Skeletal muscle tissue (tissue), 4 donors: ENCODE results near the gene SH2D1B. TPM values are rescaled to one million over a fixed set of nuclear protein-coding genes. Genes with fewer than 3 reads are reported as not detected.
"Not testable (repeated sequence)": the region's sequence is repeated elsewhere in the genome, so short reads cannot be mapped to it uniquely, and the experiment has no call there.

Source experiments
- H3K27ac ChIP-seq: one replicate; pipeline ENCODE4 v1.7.0; 2013; ENCODE audit warnings: mild to moderate bottlenecking, low read depth, low read length, inconsistent platforms
- H3K27me3 ChIP-seq, 3 donors: one replicate each; pipeline ENCODE4 v1.7.0; 2013; ENCODE audit warnings: low read length in 3 of 3; ENCODE audit not compliant: control insufficient read depth in 3 of 3, insufficient read depth in 3 of 3
- H3K36me3 ChIP-seq, 3 donors: one replicate each; pipeline ENCODE4 v1.7.0; 2013; ENCODE audit warnings: low read length in 3 of 3; ENCODE audit not compliant: control insufficient read depth in 3 of 3, insufficient read depth in 3 of 3
- H3K4me1 ChIP-seq, 3 donors: one replicate each; pipeline ENCODE4 v1.7.0; 2013; ENCODE audit warnings: low read length in 3 of 3, mild to moderate bottlenecking in 3 of 3; ENCODE audit not compliant: control insufficient read depth in 3 of 3, insufficient read depth in 3 of 3
- H3K4me3 ChIP-seq, 3 donors: one replicate each; pipeline ENCODE4 v1.7.0; 2013; ENCODE audit warnings: low read length in 3 of 3
- H3K9ac ChIP-seq, 3 donors: one replicate each; pipeline ENCODE4 v1.7.0; 2013; ENCODE audit warnings: low read length in 3 of 3, mild to moderate bottlenecking in 3 of 3, moderate library complexity in 2 of 3, low read depth in 1 of 3
- H3K9me3 ChIP-seq, 3 donors: one replicate each; pipeline ENCODE4 v1.7.0; 2013; ENCODE audit warnings: low read length in 3 of 3; ENCODE audit not compliant: control insufficient read depth in 3 of 3
- total RNA-seq: library from RNA; depleted of rRNA; stranded (reverse); fragments of >200 nt; gene quantifications from one replicate; pipeline ENCODE4 v1.2.3, GENCODE V29; 2014
- donor health status: Osteomylitis.

The SH2D1B gene
- total RNA-seq, 1 donor from 2014 or later: 0.52 TPM

GRCh38 chr1:162357681-162358266 is 54.2 kb downstream of the SH2D1B start:
- H3K36me3 ChIP-seq: no peaks in the 10 kb centered on the region
- H3K4me1 ChIP-seq: peaks cover 0 to 2% (median 0%) of the 10 kb centered on the region in 3 donors
- no peak overlapping the region for H3K4me3 ChIP-seq
- H3K27me3 ChIP-seq: peaks cover 0 to 3% (median 0%) of the 10 kb centered on the region in 3 donors
- H3K9ac ChIP-seq: no peak overlapping the region
- H3K27ac ChIP-seq: no peak overlapping the region
- H3K9me3 ChIP-seq: no peaks in the 10 kb centered on the region

- Histone ChIP-seq H3K4me1 (peaks cover 0 to 2% (median 0%) of the 10 kb centered on the region in 3 donors), H3K36me3 (no peaks in the 10 kb centered on the region), H3K9me3 (no peaks in the 10 kb centered on the region), H3K4me3 (no peak overlapping the region), H3K27ac (no peak overlapping the region), H3K27me3 (peaks cover 0 to 3% (median 0%) of the 10 kb centered on the region in 3 donors), H3K9ac (no peak overlapping the region)
Measured at GRCh38 chr1:162353702-162354101, 58.2 kb downstream of the SH2D1B start.

GRCh38 chr1:162353078-162353477 is 58.9 kb downstream of the SH2D1B start:
- H3K9ac ChIP-seq: no peak overlapping the region
- H3K4me1 ChIP-seq: peaks cover 0 to 2% (median 0%) of the 10 kb centered on the region in 3 donors
- H3K27ac ChIP-seq: no peak overlapping the region
- H3K36me3 ChIP-seq: no peaks in the 10 kb centered on the region
- H3K27me3 ChIP-seq: peaks cover 0 to 3% (median 0%) of the 10 kb centered on the region in 3 donors
- no peaks in the 10 kb centered on the region for H3K9me3 ChIP-seq
- no peak overlapping the region for H3K4me3 ChIP-seq

GRCh38 chr1:162351874-162352273 is 60.1 kb downstream of the SH2D1B start:
- H3K4me1 ChIP-seq, H3K9ac ChIP-seq, H3K27ac ChIP-seq, H3K27me3 ChIP-seq, H3K4me3 ChIP-seq, H3K9me3 ChIP-seq, H3K36me3 ChIP-seq: not testable (repeated sequence)

- H3K36me3 ChIP-seq: no peaks in the 10 kb centered on the region
- peaks cover 0 to 3% (median 0%) of the 10 kb centered on the region in 3 donors for H3K27me3 ChIP-seq
- H3K9me3 ChIP-seq: no peaks in the 10 kb centered on the region
- H3K4me3 ChIP-seq: no peak overlapping the region
- H3K9ac ChIP-seq: no peak overlapping the region
- H3K27ac ChIP-seq: no peak overlapping the region
- H3K4me1 ChIP-seq: peaks cover 0 to 2% (median 0%) of the 10 kb centered on the region in 3 donors
Measured at GRCh38 chr1:162351246-162351842, 60.6 kb downstream of the SH2D1B start.

GRCh38 chr1:162349635-162350330 is 62.2 kb downstream of the SH2D1B start:
- Histone ChIP-seq H3K36me3 (no peaks in the 10 kb centered on the region), H3K4me3 (no peak overlapping the region), H3K4me1 (peaks cover 0 to 2% (median 0%) of the 10 kb centered on the region in 3 donors), H3K9ac (no peak overlapping the region), H3K9me3 (no peaks in the 10 kb centered on the region), H3K27ac (no peak overlapping the region), H3K27me3 (peaks cover 0 to 3% (median 0%) of the 10 kb centered on the region in 3 donors)

GRCh38 chr1:162347281-162347680 is 64.7 kb downstream of the SH2D1B start:
- no peak overlapping the region for H3K9ac ChIP-seq
- H3K27ac ChIP-seq: no peak overlapping the region
- no peaks in the 10 kb centered on the region for H3K9me3 ChIP-seq
- no peaks in the 10 kb centered on the region for H3K4me1 ChIP-seq
- H3K36me3 ChIP-seq: no peaks in the 10 kb centered on the region
- no peak overlapping the region for H3K4me3 ChIP-seq
- no peaks in the 10 kb centered on the region for H3K27me3 ChIP-seq

Other genes starting within 250 kb of the SH2D1B start
- gene SPATA46, start 35.3 kb downstream of the SH2D1B start, total RNA-seq: not detected
- 0.52 TPM for gene C1orf226, start 30.4 kb downstream of the SH2D1B start, total RNA-seq
- 36.0 TPM for gene UHMK1, start 85.7 kb upstream of the SH2D1B start, total RNA-seq
- gene UAP1, start 149.6 kb upstream of the SH2D1B start, total RNA-seq: 43.8 TPM
- gene DDR2, start 220.3 kb upstream of the SH2D1B start, total RNA-seq: 40.2 TPM